Activated CD8-positive, alpha-beta T cell treated with anti-CD3 and anti-CD28 coated beads for 36 hours (primary cell): ENCODE measurements around the gene ZNF292. TPM values are rescaled to one million over a fixed set of nuclear protein-coding genes. Genes with fewer than 3 reads are reported as not detected.

ENCODE experiments used
- ATAC-seq: fragments of 200-7000 bp; cut with Tn5 transposase; one replicate; pipeline ENCODE4 v1.10.0; 2021; ENCODE audit warnings: mild to moderate bottlenecking, moderate library complexity
- CTCF ChIA-PET: fragments of 350-600 bp; sonication (Branson Sonifier 250); formaldehyde crosslinking; loops from one replicate; lab custom pipeline; 2021; ENCODE audit warnings: antibody characterized with exemption; lab: Charles Lee
- POLR2A ChIA-PET: fragments of 350-600 bp; sonication (Branson Sonifier 250); formaldehyde crosslinking; loops from one replicate; lab custom pipeline; 2021; ENCODE audit warnings: antibody characterized with exemption; lab: Charles Lee
- DNase-seq: peaks from one replicate; pipeline ENCODE4 v3.0.0-alpha.2; 2020
- H3K27ac Mint-ChIP-seq: one replicate; pipeline ENCODE4 v1.8.0; 2021; ENCODE audit warnings: mild to moderate bottlenecking, mixed read lengths
- H3K27me3 Mint-ChIP-seq: one replicate; pipeline ENCODE4 v1.8.0; 2021; ENCODE audit warnings: mixed read lengths
- H3K36me3 Mint-ChIP-seq: one replicate; pipeline ENCODE4 v1.8.0; 2021; ENCODE audit warnings: low read depth, mixed read lengths
- H3K4me1 Mint-ChIP-seq: one replicate; pipeline ENCODE4 v1.8.0; 2021; ENCODE audit warnings: low read depth, mixed read lengths
- H3K4me3 Mint-ChIP-seq: one replicate; pipeline ENCODE4 v1.8.0; 2021; ENCODE audit warnings: mild to moderate bottlenecking, moderate library complexity, mixed read lengths
- H3K9me3 Mint-ChIP-seq: one replicate; pipeline ENCODE4 v1.8.0; 2021; ENCODE audit warnings: mixed read lengths
- CTCF ChIP-seq: fragments of 200-600 bp; IDR thresholded peaks from one replicate; pipeline ENCODE4 v1.8.0; 2022; ENCODE audit warnings: antibody characterized with exemption, mild to moderate bottlenecking
- intact Hi-C: fragments of 100-400 bp; cut with micrococcal nuclease; formaldehyde crosslinking; loops from one replicate; pipeline ENCODE4 v1.10.0; 2022
- total RNA-seq, 2 experiments: library from RNA; stranded (reverse); gene quantifications; one replicate each; pipeline ENCODE4 v1.2.3, GENCODE V29; 2021

Gene ZNF292
- total RNA-seq, 2 experiments from 2014 or later = 76.4 to 78.3 TPM

- intact Hi-C loops = no loop called here
- Mint-ChIP-seq H3K27me3 (peaks cover 12% of the 10 kb centered on the region), H3K4me1 (peaks cover 2% of the 10 kb centered on the region), H3K9me3 (no peaks in the 10 kb centered on the region), H3K4me3 (no peak overlapping the region), H3K36me3 (no peaks in the 10 kb centered on the region), H3K27ac (no peak overlapping the region)
- CTCF ChIA-PET = interaction anchor here (1.0 to 3.1 kb wide), 4 partner anchors 9 to 38 kb away, joined by 3 to 14 read pairs (median 6); no protein-coding TSS in a partner anchor
- POLR2A ChIA-PET = no interaction called here
- ATAC-seq (no peak), DNase-seq (no peak)
- no peak for TF ChIP-seq CTCF
Observed at GRCh38 chr6:87116922-87117321, 38.4 kb upstream of the ZNF292 start.

GRCh38 chr6:87118054-87118453, 37.3 kb upstream of the ZNF292 start:
- H3K36me3 Mint-ChIP-seq = no peaks in the 10 kb centered on the region
- ATAC-seq (no peak), DNase-seq (no peak)
- ChIA-PET CTCF (interaction anchor here (0.6 to 3.1 kb wide), 2 partner anchors 24 to 39 kb away, joined by 5 to 14 read pairs; no protein-coding TSS in a partner anchor), POLR2A (no interaction called here)
- intact Hi-C loops = no loop called here
- no peak for TF ChIP-seq CTCF
- no peak overlapping the region for H3K4me3 Mint-ChIP-seq
- no peak overlapping the region for H3K27ac Mint-ChIP-seq
- H3K4me1 Mint-ChIP-seq = peaks cover 2% of the 10 kb centered on the region
- peaks cover 18% of the 10 kb centered on the region for H3K27me3 Mint-ChIP-seq
- H3K9me3 Mint-ChIP-seq = no peaks in the 10 kb centered on the region

- Mint-ChIP-seq H3K27ac (no peak overlapping the region), H3K4me3 (no peak overlapping the region), H3K9me3 (no peaks in the 10 kb centered on the region), H3K4me1 (no peaks in the 10 kb centered on the region), H3K36me3 (no peaks in the 10 kb centered on the region), H3K27me3 (peaks cover 24% of the 10 kb centered on the region)
- DNase-seq = no peak
- intact Hi-C loops = no loop called here
- POLR2A ChIA-PET = no interaction called here
- CTCF ChIA-PET = interaction anchor here (1.3 to 1.8 kb wide), 2 partner anchors 9 to 16 kb away, joined by 3 to 4 read pairs; no protein-coding TSS in a partner anchor
- no peak for ATAC-seq
- no peak for TF ChIP-seq CTCF
Observed at GRCh38 chr6:87122477-87122876, 32.9 kb upstream of the ZNF292 start.

GRCh38 chr6:87124074-87124473, 31.3 kb upstream of the ZNF292 start:
- POLR2A ChIA-PET = interaction anchor here (0.7 kb wide), 1 partner anchor 897 kb away, joined by 3 read pairs; no protein-coding TSS in a partner anchor
- Mint-ChIP-seq H3K4me1 (no peaks in the 10 kb centered on the region), H3K9me3 (no peaks in the 10 kb centered on the region), H3K27me3 (peaks cover 20% of the 10 kb centered on the region), H3K36me3 (no peaks in the 10 kb centered on the region), H3K27ac (no peak overlapping the region), H3K4me3 (no peak overlapping the region)
- intact Hi-C loops = no loop called here
- no peak for TF ChIP-seq CTCF
- CTCF ChIA-PET = interaction anchor here (1.8 kb wide), 1 partner anchor 15 kb away, joined by 4 read pairs; no protein-coding TSS in a partner anchor
- no peak for DNase-seq
- no peak for ATAC-seq

GRCh38 chr6:87126501-87126900, 28.9 kb upstream of the ZNF292 start:
- Mint-ChIP-seq H3K4me1 (no peaks in the 10 kb centered on the region), H3K27ac (no peak overlapping the region), H3K4me3 (no peak overlapping the region), H3K9me3 (no peaks in the 10 kb centered on the region), H3K36me3 (no peaks in the 10 kb centered on the region), H3K27me3 (peaks cover 15% of the 10 kb centered on the region)
- intact Hi-C loops = no loop called here
- TF ChIP-seq CTCF = no peak
- ATAC-seq = no peak
- ChIA-PET CTCF (interaction anchor here (3.2 kb wide), 1 partner anchor 48 kb away, joined by 9 read pairs; no protein-coding TSS in a partner anchor), POLR2A (no interaction called here)
- no peak for DNase-seq
